ENCODE results near the gene MRPL21. TPM values are rescaled to one million over a fixed set of nuclear protein-coding genes. Genes with fewer than 3 reads are reported as not detected.

The MRPL21 gene
- total and polyA plus RNA-seq, 2 donors (not counting 1 experiment from before 2014, with no cell fraction given) = 23.8 to 35.8 TPM

GRCh38 chr11:68862421-68862820 is 41.2 kb downstream of the MRPL21 start:
- intact Hi-C loops (cut with micrococcal nuclease) = no loop called here
- H3K36me3 ChIP-seq (replicated peaks in 1 of 2; ENCODE audit: control extremely low read depth in 1 of 2, control insufficient read depth in 1 of 2, extremely low read depth in 1 of 2, insufficient read depth in 2 of 2, low read length in 1 of 2) = no peaks in the 10 kb centered on the region
- Mint-ChIP-seq H3K4me3 (no peak overlapping the region), H3K27ac (no peak overlapping the region), H3K27me3 (peaks cover 3% of the 10 kb centered on the region), H3K4me1 (no peaks in the 10 kb centered on the region), H3K9me3 (ENCODE audit: insufficient read depth) (no peaks in the 10 kb centered on the region)
- H4K20me1 ChIP-seq (ENCODE audit: control insufficient read depth, insufficient read depth, low read length, poor library complexity, severe bottlenecking) = no peaks in the 10 kb centered on the region
- no peak overlapping the region for H3K27ac ChIP-seq (ENCODE audit: low read length in 2 of 2)
- ATAC-seq (ENCODE audit: low read depth) = no peak
- H3K27me3 ChIP-seq (replicated peaks in 1 of 4; ENCODE audit: control extremely low read depth in 1 of 4, control insufficient read depth in 3 of 4, insufficient read depth in 4 of 4, low read length in 3 of 4) = peaks cover 0 to 3% (median 0%) of the 10 kb centered on the region in 4 experiments
- H3K4me1 ChIP-seq (ENCODE audit: control insufficient read depth in 2 of 2, insufficient read depth in 2 of 2, low read length in 2 of 2) = no peaks in the 10 kb centered on the region
- no peak overlapping the region for H2AFZ ChIP-seq (ENCODE audit: insufficient read depth, low read depth, low read length, poor library complexity, severe bottlenecking)
- ChIA-PET POLR2A (no interaction called here), CTCF (no interaction called here)
- peaks cover 0 to 9% (median 7%) of the 10 kb centered on the region in 3 donors for H3K9me3 ChIP-seq (ENCODE audit: control extremely low read depth in 1 of 3, control insufficient read depth in 2 of 3, insufficient read depth in 1 of 3, low read length in 2 of 3)
- no peak overlapping the region for H3K4me2 ChIP-seq (replicated peaks; ENCODE audit: low read depth, low read length, poor library complexity, severe bottlenecking)
- H3K4me3 ChIP-seq (ENCODE audit: control extremely low read depth in 1 of 5, extremely low read depth in 1 of 5, insufficient read depth in 1 of 5, low read depth in 2 of 5, low read length in 4 of 5) = no peak overlapping the region
- no peak for TF ChIP-seq EZH2 (IDR thresholded peaks at IDR 0.05; ENCODE audit: borderline replicate concordance, insufficient read depth, low read depth, low read length, poor library complexity, severe bottlenecking)
- TF ChIP-seq CTCF (IDR thresholded peaks at IDR 0.05) = no peak
- DNase-seq = no peak
- H3K9ac ChIP-seq (ENCODE audit: low read length) = no peak overlapping the region
- WGBS (ENCODE audit: insufficient coverage) = 92% methylated on average over 5 of the region's 6 CpGs
- H3K79me2 ChIP-seq (ENCODE audit: control insufficient read depth, insufficient read depth, low read length) = no peaks in the 10 kb centered on the region

GRCh38 chr11:68859123-68859522 is 44.5 kb downstream of the MRPL21 start:
- Histone ChIP-seq H3K27ac (ENCODE audit: low read length in 2 of 2) (no peak overlapping the region), H3K27me3 (replicated peaks in 1 of 4; ENCODE audit: control extremely low read depth in 1 of 4, control insufficient read depth in 3 of 4, insufficient read depth in 4 of 4, low read length in 3 of 4) (peaks cover 0 to 15% (median 9%) of the 10 kb centered on the region in 4 experiments), H3K9ac (ENCODE audit: low read length) (no peak overlapping the region), H3K36me3 (replicated peaks in 1 of 2; ENCODE audit: control extremely low read depth in 1 of 2, control insufficient read depth in 1 of 2, extremely low read depth in 1 of 2, insufficient read depth in 2 of 2, low read length in 1 of 2) (no peaks in the 10 kb centered on the region), H3K79me2 (ENCODE audit: control insufficient read depth, insufficient read depth, low read length) (no peaks in the 10 kb centered on the region), H3K4me3 (ENCODE audit: control extremely low read depth in 1 of 5, extremely low read depth in 1 of 5, insufficient read depth in 1 of 5, low read depth in 2 of 5, low read length in 4 of 5) (no peak overlapping the region), H3K9me3 (ENCODE audit: control extremely low read depth in 1 of 3, control insufficient read depth in 2 of 3, insufficient read depth in 1 of 3, low read length in 2 of 3) (peaks cover 0 to 8% (median 4%) of the 10 kb centered on the region in 3 donors), H3K4me2 (replicated peaks; ENCODE audit: low read depth, low read length, poor library complexity, severe bottlenecking) (no peak overlapping the region), H4K20me1 (ENCODE audit: control insufficient read depth, insufficient read depth, low read length, poor library complexity, severe bottlenecking) (no peaks in the 10 kb centered on the region), H2AFZ (ENCODE audit: insufficient read depth, low read depth, low read length, poor library complexity, severe bottlenecking) (no peak overlapping the region), H3K4me1 (ENCODE audit: control insufficient read depth in 2 of 2, insufficient read depth in 2 of 2, low read length in 2 of 2) (peaks cover 12 to 13% of the 10 kb centered on the region in 2 donors)
- intact Hi-C loops (cut with micrococcal nuclease) = no loop called here
- Mint-ChIP-seq H3K4me3 (no peak overlapping the region), H3K4me1 (peaks cover 5% of the 10 kb centered on the region), H3K27ac (no peak overlapping the region), H3K9me3 (ENCODE audit: insufficient read depth) (no peaks in the 10 kb centered on the region), H3K27me3 (peaks cover 6% of the 10 kb centered on the region)
- CTCF ChIA-PET = interaction anchor here (0.7 kb wide), 1 partner anchor 250 kb away, joined by 3 read pairs; no protein-coding TSS in a partner anchor
- WGBS (ENCODE audit: insufficient coverage) = 88% methylated on average over 4 of the region's 8 CpGs
- DNase-seq (no peak), ATAC-seq (ENCODE audit: low read depth) (no peak)
- POLR2A ChIA-PET = interaction anchor here (0.6 kb wide), 1 partner anchor 11 kb away, joined by 6 read pairs; no protein-coding TSS in a partner anchor
- TF ChIP-seq CTCF (IDR thresholded peaks at IDR 0.05) (no peak), EZH2 (IDR thresholded peaks at IDR 0.05; ENCODE audit: borderline replicate concordance, insufficient read depth, low read depth, low read length, poor library complexity, severe bottlenecking) (no peak)
